Endothelial cell of umbilical vein (primary cell): Measurements from ENCODE around the gene UBE2B. TPM values are rescaled to one million over a fixed set of nuclear protein-coding genes. Genes with fewer than 3 reads are reported as not detected.

ENCODE experiments used
- BruUV-seq: library from RNA; stranded (reverse); fragments of 400-500 nt; replicated peaks from 2 replicates; lab custom pipeline; 2021; lab: Mats Ljungman, UMichigan
- CTCF ChIA-PET: fragments of 300-600, 350-600 bp; sonication (Branson Sonifier 250); formaldehyde crosslinking; loops from one replicate; lab custom pipeline; 2021; ENCODE audit warnings: antibody characterized with exemption, inconsistent platforms; lab: Charles Lee
- POLR2A ChIA-PET: fragments of 300-600, 350-600 bp; sonication (Branson Sonifier 250); formaldehyde crosslinking; loops from one replicate; lab custom pipeline; 2021; ENCODE audit warnings: antibody characterized with exemption, inconsistent platforms; lab: Charles Lee
- DNase-seq: peaks from one replicate; pipeline ENCODE4 v3.0.0-alpha.2; 2011; ENCODE audit warnings: low read depth, low spot score
- FAIRE-seq: peaks from 2 replicates; lab custom pipeline; 2011; peaks lifted over from hg19 to GRCh38; lab: Jason Lieb, UNC
- H2AFZ ChIP-seq: 2 replicates; pipeline ENCODE4 v1.6.0; 2012; ENCODE audit warnings: low read depth, low read length, control low read depth, inconsistent platforms
- H3K27ac ChIP-seq: 2 replicates; pipeline ENCODE4 v1.5.1; 2011; ENCODE audit warnings: low read depth, mild to moderate bottlenecking, control low read depth, low read length, moderate library complexity; ENCODE audit not compliant: insufficient read depth
- H3K27me3 ChIP-seq, 2 experiments: 2 replicates each; pipeline versions ENCODE4 v1.6.0 to v1.6.1; 2011; ENCODE audit warnings: low read length in 2 of 2, mixed read lengths in 1 of 2; ENCODE audit not compliant: control insufficient read depth in 2 of 2, insufficient read depth in 2 of 2
- H3K36me3 ChIP-seq, 2 experiments: 2 replicates in 1 of 2; 3 replicates in 1 of 2; pipeline ENCODE4 v1.5.1; 2011; ENCODE audit warnings: low read length in 2 of 2, mild to moderate bottlenecking in 1 of 2, moderate library complexity in 1 of 2; ENCODE audit not compliant: control insufficient read depth in 2 of 2, insufficient read depth in 2 of 2; ENCODE audit errors: extremely low read depth in 1 of 2
- H3K4me1 ChIP-seq: 3 replicates; pipeline ENCODE4 v1.5.1; 2011; ENCODE audit warnings: mild to moderate bottlenecking, low read length; ENCODE audit not compliant: control insufficient read depth, insufficient read depth; ENCODE audit errors: extremely low read depth
- H3K4me2 ChIP-seq: 2 replicates; pipeline ENCODE4 v1.6.1; 2011; ENCODE audit warnings: low read length, control low read depth, mixed read lengths; ENCODE audit not compliant: insufficient read depth
- H3K4me3 ChIP-seq, 3 experiments: fragments of 200-600 bp in 1 of 3; sonication (generic), shearing (Covaris generic) in 1 of 3; replicated peaks in 1 of 3; 2 replicates each; pipeline ENCODE4 v1.5.1; 2011 to 2016; ENCODE audit warnings: control low read depth in 3 of 3, low read length in 3 of 3, mild to moderate bottlenecking in 2 of 3, inconsistent platforms in 1 of 3, low read depth in 1 of 3, moderate library complexity in 1 of 3; ENCODE audit not compliant: insufficient read depth in 1 of 3
- H3K79me2 ChIP-seq: 2 replicates; pipeline ENCODE4 v1.6.0; 2012; ENCODE audit warnings: low read length, inconsistent platforms; ENCODE audit not compliant: control insufficient read depth, insufficient read depth
- H3K9ac ChIP-seq: replicated peaks from 2 replicates; pipeline ENCODE3; 2011; ENCODE audit warnings: low read length, control low read depth; ENCODE audit not compliant: insufficient read depth; ENCODE audit errors: extremely low read depth
- H3K9me1 ChIP-seq: replicated peaks from 3 replicates; pipeline ENCODE4 v1.6.0; 2011; ENCODE audit warnings: mild to moderate bottlenecking, low read length; ENCODE audit not compliant: control insufficient read depth, insufficient read depth; ENCODE audit errors: extremely low read depth
- H3K9me3 ChIP-seq: replicated peaks from 2 replicates; pipeline ENCODE4 v1.5.1; 2012; ENCODE audit warnings: low read length, inconsistent platforms; ENCODE audit not compliant: control insufficient read depth, insufficient read depth
- H4K20me1 ChIP-seq: replicated peaks from 2 replicates; pipeline ENCODE3; 2011; ENCODE audit warnings: mild to moderate bottlenecking, low read length; ENCODE audit not compliant: control insufficient read depth, insufficient read depth; ENCODE audit errors: extremely low read depth
- EZH2 ChIP-seq: IDR thresholded peaks from 2 replicates; pipeline ENCODE4 v1.6.1; 2012; ENCODE audit warnings: borderline replicate concordance, low read depth, mild to moderate bottlenecking, moderate library complexity, low read length, inconsistent platforms; ENCODE audit not compliant: severe bottlenecking
- FOS ChIP-seq: IDR thresholded peaks from 2 replicates; pipeline ENCODE4 v1.6.1; 2011; ENCODE audit warnings: mild to moderate bottlenecking, low read length, moderate library complexity, borderline replicate concordance; ENCODE audit not compliant: insufficient read depth
- GATA2 ChIP-seq: IDR thresholded peaks from 2 replicates; pipeline ENCODE4 v1.7.0; 2011; ENCODE audit warnings: low read depth, mild to moderate bottlenecking, moderate library complexity, mixed read lengths, low read length; ENCODE audit not compliant: insufficient read length, insufficient read depth
- MAX ChIP-seq: IDR thresholded peaks from 2 replicates; pipeline ENCODE4 v1.6.1; 2011; ENCODE audit not compliant: insufficient read depth, insufficient read length
- MYC ChIP-seq: IDR thresholded peaks from one replicate; pipeline ENCODE4 v1.6.1; 2011; ENCODE audit warnings: mild to moderate bottlenecking, low read depth, low read length
- POLR2A ChIP-seq: IDR thresholded peaks from 2 replicates; pipeline ENCODE4 v1.6.1; 2012; ENCODE audit warnings: low read depth, mild to moderate bottlenecking, control low read depth, low read length
- POLR2AphosphoS5 ChIP-seq: IDR thresholded peaks from 2 replicates; pipeline ENCODE4 v1.6.1; 2012; ENCODE audit warnings: low read depth, mild to moderate bottlenecking, control low read depth, low read length, moderate library complexity; ENCODE audit not compliant: insufficient read depth
- dilution Hi-C: fragments of 300-500 bp; cut with MboI; formaldehyde crosslinking; loops from one replicate; pipeline ENCODE4 v1.15.0; 2019; ENCODE audit warnings: low sequenced_read_pairs; ENCODE audit not compliant: extremely low pct_ligation_motif_present
- intact Hi-C: fragments of 100-400 bp; cut with micrococcal nuclease; formaldehyde crosslinking; loops from one replicate; pipeline ENCODE4 v1.10.0; 2022
- polyA plus RNA-seq, 4 experiments: library from polyadenylated mRNA; depleted of rRNA in 3 of 4; stranded (reverse) in 3 of 4; unstranded in 1 of 4; fragments of >200 nt; gene quantifications; 2 replicates each; pipeline versions ENCODE4 v1.2.1 to v1.2.3, GENCODE V29; 2011 to 2012; ENCODE audit warnings: missing spikeins in 1 of 4
- total RNA-seq: library from RNA; stranded (reverse); gene quantifications from 2 replicates; pipeline ENCODE4 v1.2.3, GENCODE V29; 2021

UBE2B gene
- total and polyA plus RNA-seq, 2 donors (not counting 3 experiments of a cell fraction or from before 2014, with no cell fraction given) = 37.8 to 110 TPM

GRCh38 chr5:134349463-134349862, 21.9 kb upstream of the UBE2B start:
- Histone ChIP-seq H3K36me3 (no peaks in the 10 kb centered on the region), H3K4me1 (no peaks in the 10 kb centered on the region), H3K27ac (no peak overlapping the region), H3K9me1 (no peaks in the 10 kb centered on the region), H2AFZ (no peak overlapping the region), H3K4me2 (no peak overlapping the region), H3K27me3 (no peaks in the 10 kb centered on the region), H3K9ac (no peak overlapping the region), H3K9me3 (no peaks in the 10 kb centered on the region), H3K4me3 (no peak overlapping the region), H3K79me2 (no peaks in the 10 kb centered on the region), H4K20me1 (no peaks in the 10 kb centered on the region)
- dilution Hi-C loops (no loop called here), intact Hi-C loops (no loop called here)
- CTCF ChIA-PET = interaction anchor here (1.3 kb wide), 1 partner anchor 238 kb away, joined by 6 read pairs; no protein-coding TSS in a partner anchor
- no peak for DNase-seq
- POLR2A ChIA-PET = no interaction called here
- no peak for TF ChIP-seq MAX
- TF ChIP-seq FOS = no peak
- no peak for TF ChIP-seq MYC
- no peak for TF ChIP-seq EZH2
- BruUV-seq = no TSS peak
- no peak for FAIRE-seq

- Histone ChIP-seq H3K79me2 (no peaks in the 10 kb centered on the region), H3K27me3 (no peaks in the 10 kb centered on the region), H3K4me2 (no peak overlapping the region), H2AFZ (no peak overlapping the region), H3K36me3 (no peaks in the 10 kb centered on the region), H3K9ac (no peak overlapping the region), H3K9me1 (no peaks in the 10 kb centered on the region), H3K9me3 (no peaks in the 10 kb centered on the region), H3K4me1 (no peaks in the 10 kb centered on the region), H3K4me3 (no peak overlapping the region), H3K27ac (no peak overlapping the region), H4K20me1 (no peaks in the 10 kb centered on the region)
- intact Hi-C loops = no loop called here
- ChIA-PET CTCF (no interaction called here), POLR2A (no interaction called here)
- FAIRE-seq (no peak), DNase-seq (no peak)
- BruUV-seq = no TSS peak
- TF ChIP-seq EZH2 = no peak
- TF ChIP-seq GATA2 = no peak
- TF ChIP-seq MYC = no peak
- TF ChIP-seq POLR2A = no peak
- no peak for TF ChIP-seq POLR2AphosphoS5
- dilution Hi-C loops = no loop called here
These were observed 15.7 kb upstream of the UBE2B start for GRCh38 chr5:134355681-134356080.
